T-helper 1 cell treated with Interleukin-12 subunit alpha and Interleukin-12 subunit beta and Interleukin-4 antibody, amounts not matched to agents 30 μg/mL and 1 μg/mL, for 36 hours (primary cell): Measurements from ENCODE around the gene BBX.

Source experiments
- H3K27ac Mint-ChIP-seq: one replicate; pipeline ENCODE4 v1.8.0; 2021; ENCODE audit warnings: mild to moderate bottlenecking, mixed read lengths
- H3K27me3 Mint-ChIP-seq: one replicate; pipeline ENCODE4 v1.8.0; 2021; ENCODE audit warnings: low read depth, mixed read lengths
- H3K36me3 Mint-ChIP-seq: one replicate; pipeline ENCODE4 v1.8.0; 2021; ENCODE audit warnings: low read depth, mixed read lengths
- H3K4me1 Mint-ChIP-seq: one replicate; pipeline ENCODE4 v1.8.0; 2021; ENCODE audit warnings: low read depth, mixed read lengths
- H3K4me3 Mint-ChIP-seq: one replicate; pipeline ENCODE4 v1.8.0; 2021; ENCODE audit warnings: mild to moderate bottlenecking, moderate library complexity, mixed read lengths
- H3K9me3 Mint-ChIP-seq: one replicate; pipeline ENCODE4 v1.8.0; 2021; ENCODE audit warnings: mixed read lengths

Gene BBX

DNA sequence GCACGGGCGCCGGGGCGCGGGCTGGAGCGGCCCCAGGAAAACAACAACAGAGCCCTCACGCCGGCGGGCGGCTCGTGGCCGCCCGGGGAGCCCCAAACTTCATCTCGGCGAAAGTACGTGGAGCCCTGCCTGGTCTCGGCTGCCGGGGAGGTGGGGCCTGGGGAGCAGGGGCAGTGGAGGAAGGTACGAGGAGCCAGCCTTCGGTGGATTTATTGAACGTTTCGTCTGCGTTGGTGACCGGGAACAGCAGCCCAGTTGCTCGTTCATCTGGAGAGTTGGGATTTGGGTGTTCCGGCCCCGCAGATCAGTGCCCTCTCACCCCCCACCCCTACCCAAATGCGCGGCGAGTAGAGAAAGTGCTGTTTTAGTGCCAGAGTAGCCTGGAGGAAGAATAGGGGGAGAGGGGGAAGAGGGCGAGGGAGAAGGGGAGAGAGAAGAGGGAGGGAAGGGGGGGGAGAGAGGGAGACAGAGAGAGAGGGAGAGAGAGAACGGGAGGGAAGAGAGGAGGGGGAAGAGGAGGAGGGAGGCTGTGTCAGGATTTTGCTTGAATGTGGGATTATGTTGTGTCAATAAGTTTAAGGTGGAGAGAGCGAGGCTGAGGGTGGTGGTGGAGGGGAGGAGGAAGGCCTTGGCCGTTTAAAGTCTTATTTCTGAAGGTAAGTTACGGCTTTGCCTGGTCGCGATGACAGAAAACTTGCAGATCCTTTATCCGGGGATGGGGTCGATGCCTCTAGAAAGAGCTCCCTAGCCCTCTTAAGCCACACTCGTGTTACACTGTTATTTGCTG lies 970 bp downstream of the BBX start:
- Mint-ChIP-seq H3K27ac (peak overlapping the region; percentile 97), H3K4me1 (peaks cover 20% of the 10 kb centered on the region), H3K36me3 (peaks cover 20% of the 10 kb centered on the region), H3K9me3 (no peaks in the 10 kb centered on the region), H3K27me3 (peaks cover 6% of the 10 kb centered on the region), H3K4me3 (peak overlapping the region; percentile 98)

DNA sequence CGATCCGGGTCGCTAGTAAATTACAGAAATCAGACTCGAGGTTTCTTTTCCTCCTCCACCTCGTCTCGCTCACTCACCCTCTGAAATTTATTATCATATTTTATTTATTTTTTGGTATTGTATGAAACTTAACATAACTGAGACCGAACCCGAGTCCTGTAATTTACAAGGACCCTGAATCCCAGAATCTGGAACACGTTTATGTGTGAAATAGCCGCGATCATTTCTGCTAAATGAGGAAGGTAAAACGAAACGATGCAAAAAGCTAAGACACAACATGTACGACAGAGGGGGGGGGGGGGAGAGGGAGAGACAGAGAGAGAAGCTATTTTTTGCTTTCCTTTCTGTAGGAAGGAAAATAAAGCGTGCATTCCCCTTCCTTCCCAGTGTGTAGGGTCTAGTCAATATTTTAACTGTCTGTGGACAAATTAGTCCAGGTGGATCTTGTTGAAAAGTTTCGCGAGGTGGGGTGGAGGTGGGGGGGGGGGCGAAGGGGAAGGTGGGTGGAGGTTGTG lies 1.6 kb downstream of the BBX start:
- Mint-ChIP-seq H3K27me3 (peaks cover 6% of the 10 kb centered on the region), H3K4me3 (peak overlapping the region; percentile 98), H3K36me3 (peaks cover 22% of the 10 kb centered on the region), H3K4me1 (peaks cover 20% of the 10 kb centered on the region), H3K27ac (peak overlapping the region; percentile 97), H3K9me3 (no peaks in the 10 kb centered on the region)

GRCh38 chr3:107524841-107525643 lies 2.3 kb downstream of the BBX start:
- H3K27me3 Mint-ChIP-seq = peaks cover 6% of the 10 kb centered on the region
- H3K9me3 Mint-ChIP-seq = no peaks in the 10 kb centered on the region
- peaks cover 25% of the 10 kb centered on the region for H3K36me3 Mint-ChIP-seq
- peaks cover 21% of the 10 kb centered on the region for H3K4me1 Mint-ChIP-seq
- peak overlapping the region; percentile 98 for H3K4me3 Mint-ChIP-seq
- peak overlapping the region; percentile 97 for H3K27ac Mint-ChIP-seq

DNA sequence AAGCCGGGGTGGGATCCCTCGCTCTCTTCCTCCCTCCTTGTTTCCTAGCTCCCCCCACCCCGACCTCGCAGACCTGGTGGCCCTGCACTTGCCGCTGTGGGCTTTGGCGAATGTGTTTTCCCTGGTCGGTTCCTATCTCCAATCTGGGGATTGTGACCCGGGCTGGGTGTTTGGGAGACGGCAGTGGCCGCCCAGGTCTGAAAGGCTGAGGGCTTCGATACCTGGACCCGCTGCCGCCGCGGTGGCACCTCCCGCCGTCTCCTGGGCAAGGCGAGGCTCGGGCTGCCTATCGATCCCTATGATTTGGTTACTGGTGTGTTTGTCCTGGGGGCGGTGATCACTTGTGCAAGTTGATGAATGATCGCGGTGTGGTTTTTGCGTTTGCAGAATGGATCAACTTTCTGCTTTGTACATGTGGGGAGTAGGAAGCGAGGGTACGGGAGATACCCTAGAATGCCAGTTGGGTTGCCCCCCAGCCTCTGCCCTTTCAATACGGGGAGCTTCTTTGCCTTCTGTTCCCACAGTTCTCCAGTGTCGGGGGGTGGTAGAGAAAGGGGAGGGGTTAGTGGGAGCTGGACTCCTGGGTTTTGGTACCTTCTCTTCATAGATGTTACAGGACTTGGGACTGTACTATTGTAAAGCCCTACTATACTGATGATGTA lies 3.0 kb downstream of the BBX start:
- peak overlapping the region; percentile 88 for H3K27ac Mint-ChIP-seq
- H3K27me3 Mint-ChIP-seq = peaks cover 6% of the 10 kb centered on the region
- H3K4me1 Mint-ChIP-seq = peaks cover 21% of the 10 kb centered on the region
- peaks cover 25% of the 10 kb centered on the region for H3K36me3 Mint-ChIP-seq
- peak overlapping the region; percentile 93 for H3K4me3 Mint-ChIP-seq
- no peaks in the 10 kb centered on the region for H3K9me3 Mint-ChIP-seq

GRCh38 chr3:107531917-107532469 lies 9.2 kb downstream of the BBX start:
- Mint-ChIP-seq H3K27me3 (no peaks in the 10 kb centered on the region), H3K4me3 (no peak overlapping the region), H3K36me3 (peaks cover 22% of the 10 kb centered on the region), H3K4me1 (peaks cover 5% of the 10 kb centered on the region), H3K27ac (no peak overlapping the region), H3K9me3 (no peaks in the 10 kb centered on the region)

- Mint-ChIP-seq H3K9me3 (no peaks in the 10 kb centered on the region), H3K4me3 (no peak overlapping the region), H3K36me3 (no peaks in the 10 kb centered on the region), H3K27me3 (no peaks in the 10 kb centered on the region), H3K27ac (no peak overlapping the region), H3K4me1 (peaks cover 3% of the 10 kb centered on the region)
Observed at GRCh38 chr3:107540857-107541256, 18.1 kb downstream of the BBX start.

GRCh38 chr3:107542665-107543064 lies 19.9 kb downstream of the BBX start:
- no peak overlapping the region for H3K4me3 Mint-ChIP-seq
- no peak overlapping the region for H3K27ac Mint-ChIP-seq
- peaks cover 4% of the 10 kb centered on the region for H3K4me1 Mint-ChIP-seq

GRCh38 chr3:107543666-107544065 lies 20.9 kb downstream of the BBX start:
- H3K4me3 Mint-ChIP-seq = no peak overlapping the region
- H3K27ac Mint-ChIP-seq = no peak overlapping the region
- H3K9me3 Mint-ChIP-seq = peaks cover 3% of the 10 kb centered on the region
- no peaks in the 10 kb centered on the region for H3K27me3 Mint-ChIP-seq
- H3K4me1 Mint-ChIP-seq = peaks cover 5% of the 10 kb centered on the region
- peaks cover 4% of the 10 kb centered on the region for H3K36me3 Mint-ChIP-seq

More at GRCh38 chr3:107542665-107543064, 19.9 kb downstream of the BBX start:
- no peaks in the 10 kb centered on the region for H3K27me3 Mint-ChIP-seq
- H3K9me3 Mint-ChIP-seq = no peaks in the 10 kb centered on the region
- no peaks in the 10 kb centered on the region for H3K36me3 Mint-ChIP-seq

DNA sequence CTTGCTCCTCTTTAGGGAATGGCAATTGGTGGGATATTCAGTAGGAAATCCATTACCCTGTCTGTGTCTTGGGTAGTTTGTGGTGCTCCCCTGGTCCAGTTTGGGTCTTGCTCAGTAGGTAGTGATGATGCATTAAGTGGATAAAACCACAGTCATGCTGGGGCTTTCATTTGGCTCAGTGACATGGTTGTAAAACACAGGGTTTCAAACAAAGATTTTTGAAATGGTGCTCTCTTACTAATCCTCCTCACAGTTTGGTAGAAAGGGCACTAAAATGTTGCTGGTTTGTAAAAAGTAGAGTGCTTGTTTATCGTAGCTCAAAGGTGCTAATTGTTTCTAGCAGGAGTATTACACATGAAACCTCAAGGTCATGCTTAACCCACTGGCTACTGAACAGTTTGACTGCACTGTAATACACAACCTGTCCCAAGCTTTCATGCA lies 22.9 kb downstream of the BBX start:
- H3K9me3 Mint-ChIP-seq = peaks cover 3% of the 10 kb centered on the region
- H3K27me3 Mint-ChIP-seq = no peaks in the 10 kb centered on the region
- H3K4me1 Mint-ChIP-seq = peaks cover 1% of the 10 kb centered on the region
- no peak overlapping the region for H3K27ac Mint-ChIP-seq
- H3K36me3 Mint-ChIP-seq = peaks cover 5% of the 10 kb centered on the region
- H3K4me3 Mint-ChIP-seq = no peak overlapping the region

DNA sequence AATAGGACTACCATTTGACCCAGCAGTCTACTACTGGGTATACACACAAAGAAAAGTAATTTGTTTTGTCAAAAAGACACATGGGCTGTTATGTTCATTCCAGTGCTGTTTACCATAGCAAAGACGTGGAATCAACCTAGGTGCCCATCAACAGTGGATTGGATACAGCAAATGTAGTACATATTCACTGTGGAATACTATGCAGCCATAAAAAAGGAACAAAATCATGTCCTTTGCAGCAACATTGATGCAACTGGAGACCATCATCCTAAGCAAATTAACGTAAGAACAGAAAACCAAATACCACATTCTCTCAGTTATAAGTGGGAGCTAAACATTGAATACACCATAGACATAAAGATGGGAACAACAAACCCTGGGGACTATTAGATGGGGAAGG lies 25.8 kb downstream of the BBX start:
- Mint-ChIP-seq H3K27ac (no peak overlapping the region), H3K36me3 (peaks cover 5% of the 10 kb centered on the region), H3K9me3 (peaks cover 3% of the 10 kb centered on the region)

GRCh38 chr3:107555359-107555758 lies 32.6 kb downstream of the BBX start:
- Mint-ChIP-seq H3K9me3 (no peaks in the 10 kb centered on the region), H3K27ac (no peak overlapping the region), H3K4me1 (peaks cover 5% of the 10 kb centered on the region), H3K4me3 (no peak overlapping the region), H3K27me3 (no peaks in the 10 kb centered on the region), H3K36me3 (peaks cover 2% of the 10 kb centered on the region)

More for the DNA sequence above, 25.8 kb downstream of the BBX start:
- Mint-ChIP-seq H3K4me3 (no peak overlapping the region), H3K4me1 (peaks cover 1% of the 10 kb centered on the region), H3K27me3 (no peaks in the 10 kb centered on the region)

DNA sequence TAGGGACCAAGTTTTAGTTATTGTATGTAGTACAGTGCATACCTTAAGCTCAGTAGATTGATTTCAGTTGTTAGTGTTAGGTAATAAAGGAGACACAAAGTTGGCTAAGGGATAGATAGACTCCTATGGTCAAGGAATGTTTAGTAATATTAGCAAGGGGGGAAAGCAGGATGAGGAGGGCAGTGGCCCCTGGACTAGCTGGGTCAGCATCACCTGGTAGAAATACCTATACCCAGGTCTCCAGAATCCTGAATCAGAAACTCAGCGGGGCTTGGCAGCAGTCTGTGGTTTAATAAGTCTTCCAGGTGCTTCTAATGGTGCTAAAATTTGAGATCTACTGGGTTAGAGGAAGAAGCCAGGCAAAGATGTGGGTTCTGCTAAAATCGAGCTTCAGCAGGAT lies 35.0 kb downstream of the BBX start:
- Mint-ChIP-seq H3K9me3 (no peaks in the 10 kb centered on the region), H3K36me3 (peaks cover 2% of the 10 kb centered on the region), H3K27me3 (no peaks in the 10 kb centered on the region), H3K4me1 (peaks cover 6% of the 10 kb centered on the region), H3K4me3 (no peak overlapping the region), H3K27ac (no peak overlapping the region)

GRCh38 chr3:107560166-107560565 lies 37.4 kb downstream of the BBX start:
- Mint-ChIP-seq H3K27ac (no peak overlapping the region), H3K4me1 (peaks cover 6% of the 10 kb centered on the region), H3K9me3 (no peaks in the 10 kb centered on the region), H3K4me3 (no peak overlapping the region), H3K36me3 (no peaks in the 10 kb centered on the region), H3K27me3 (no peaks in the 10 kb centered on the region)

GRCh38 chr3:107561980-107562379 lies 39.2 kb downstream of the BBX start:
- Mint-ChIP-seq H3K9me3 (no peaks in the 10 kb centered on the region), H3K27ac (no peak overlapping the region), H3K4me1 (peaks cover 6% of the 10 kb centered on the region), H3K27me3 (no peaks in the 10 kb centered on the region), H3K4me3 (no peak overlapping the region), H3K36me3 (no peaks in the 10 kb centered on the region)
